Thyroid gland (tissue), 4 donors: ENCODE measurements around the gene YPEL5. TPM values are rescaled to one million over a fixed set of nuclear protein-coding genes. Genes with fewer than 3 reads are reported as not detected.

Source experiments
- DNase-seq, 2 donors: peaks; one replicate each; pipeline ENCODE4 v3.0.0-alpha.2; 2019
- H3K27ac ChIP-seq, 3 donors: fragments of 200-600 bp; sonication (generic); 1 replicate in 2 of 3; 2 replicates in 1 of 3; pipeline ENCODE4 v1.5.1; 2016 to 2019; ENCODE audit warnings: mild to moderate bottlenecking in 1 of 3, moderate library complexity in 1 of 3
- H3K27me3 ChIP-seq: fragments of 200-600 bp; sonication (generic); one replicate; pipeline ENCODE4 v1.5.1; 2019
- H3K36me3 ChIP-seq, 2 donors: fragments of 200-600 bp; sonication (generic); one replicate each; pipeline ENCODE4 v1.5.1; 2016 to 2019
- H3K4me1 ChIP-seq, 2 donors: fragments of 200-600 bp; sonication (generic); one replicate each; pipeline ENCODE4 v1.5.1; 2017 to 2019
- H3K4me3 ChIP-seq, 3 donors: fragments of 200-600 bp; sonication (generic); replicated peaks in 1 of 3; 1 replicate in 2 of 3; 2 replicates in 1 of 3; pipeline ENCODE4 v1.5.1; 2016; ENCODE audit warnings: mild to moderate bottlenecking in 1 of 3
- H3K9me3 ChIP-seq: fragments of 200-600 bp; sonication (generic); one replicate; pipeline ENCODE4 v1.5.1; 2017
- POLR2A ChIP-seq, 2 donors: fragments of 450-650 bp; IDR thresholded peaks; one replicate each; pipeline ENCODE4 v1.6.1; 2017; ENCODE audit warnings: antibody characterized with exemption in 2 of 2, mild to moderate bottlenecking in 2 of 2, moderate library complexity in 1 of 2
- WGBS, 2 donors: methylation state at CpG; one replicate each; pipeline ENCODE4 v1.1.5; 2017; 5-methylcytosine and 5-hydroxymethylcytosine counted together
- intact Hi-C: fragments of 100-400 bp; cut with DNase I; formaldehyde crosslinking; loops from one replicate; pipeline ENCODE4 v1.15.1; 2023
- total RNA-seq, 4 donors: library from RNA; depleted of rRNA; stranded (reverse); fragments of >200 nt; gene quantifications; one replicate each; pipeline ENCODE4 v1.2.3, GENCODE V29; 2016
- TF ChIP-seq, protein P1 (sequence below), 6 experiments: fragments of 200-600 bp in 3 of 6; fragments of 450-650 bp in 3 of 6; sonication (generic) in 3 of 6; IDR thresholded peaks; one replicate each; pipeline ENCODE4 v1.5.1; 2016 to 2019; ENCODE audit warnings: antibody characterized with exemption in 6 of 6, mild to moderate bottlenecking in 2 of 6, inconsistent platforms in 1 of 6, moderate library complexity in 1 of 6

YPEL5 gene
- total RNA-seq, 4 donors from 2014 or later: 74.7 to 129 (median 103) TPM

DNA sequence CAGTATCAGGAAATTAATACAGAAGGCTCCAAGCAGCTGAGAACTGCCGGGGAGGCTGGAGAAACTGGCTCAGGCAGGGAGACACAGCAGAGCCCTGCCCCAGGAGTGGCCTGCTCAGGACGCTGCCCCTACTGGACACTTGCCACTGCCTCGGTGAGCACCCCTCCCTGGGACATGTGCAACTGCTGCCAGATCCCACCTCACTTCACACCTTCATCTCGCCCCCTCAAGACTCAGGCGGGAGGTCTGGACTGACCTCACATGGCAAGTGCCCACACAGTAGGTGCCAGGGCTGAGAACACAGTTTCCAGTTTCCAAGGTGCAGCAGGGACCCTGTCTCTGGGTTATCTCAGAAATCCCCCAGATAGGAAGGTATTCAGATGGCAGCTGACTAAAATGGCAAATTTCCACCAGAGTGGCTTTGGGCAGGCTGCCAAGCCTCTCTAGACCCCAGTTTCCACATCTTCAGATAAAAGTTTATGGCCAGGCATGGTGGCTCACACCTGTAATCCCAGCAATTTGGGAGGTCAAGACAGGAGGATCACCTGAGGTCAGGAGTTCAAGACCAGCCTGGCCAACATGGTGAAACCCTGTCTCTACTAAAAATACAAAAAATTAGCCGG lies 50.9 kb downstream of the YPEL5 start:
- Histone ChIP-seq H3K27ac (no peak overlapping the region), H3K27me3 (no peaks in the 10 kb centered on the region), H3K4me3 (no peak overlapping the region), H3K36me3 (no peaks in the 10 kb centered on the region), H3K9me3 (no peaks in the 10 kb centered on the region), H3K4me1 (no peaks in the 10 kb centered on the region)
- DNase-seq: no peak
- 49 to 69% methylated on average over 4 to 5 of the region's 6 CpGs for WGBS, 2 donors
- intact Hi-C loops: loop anchor here (10.0 kb wide), 1 partner anchor 977 kb away; no protein-coding TSS in a partner anchor
- TF ChIP-seq POLR2A (IDR thresholded peaks at IDR 0.05): no peak
- TF ChIP-seq, protein P1, sequence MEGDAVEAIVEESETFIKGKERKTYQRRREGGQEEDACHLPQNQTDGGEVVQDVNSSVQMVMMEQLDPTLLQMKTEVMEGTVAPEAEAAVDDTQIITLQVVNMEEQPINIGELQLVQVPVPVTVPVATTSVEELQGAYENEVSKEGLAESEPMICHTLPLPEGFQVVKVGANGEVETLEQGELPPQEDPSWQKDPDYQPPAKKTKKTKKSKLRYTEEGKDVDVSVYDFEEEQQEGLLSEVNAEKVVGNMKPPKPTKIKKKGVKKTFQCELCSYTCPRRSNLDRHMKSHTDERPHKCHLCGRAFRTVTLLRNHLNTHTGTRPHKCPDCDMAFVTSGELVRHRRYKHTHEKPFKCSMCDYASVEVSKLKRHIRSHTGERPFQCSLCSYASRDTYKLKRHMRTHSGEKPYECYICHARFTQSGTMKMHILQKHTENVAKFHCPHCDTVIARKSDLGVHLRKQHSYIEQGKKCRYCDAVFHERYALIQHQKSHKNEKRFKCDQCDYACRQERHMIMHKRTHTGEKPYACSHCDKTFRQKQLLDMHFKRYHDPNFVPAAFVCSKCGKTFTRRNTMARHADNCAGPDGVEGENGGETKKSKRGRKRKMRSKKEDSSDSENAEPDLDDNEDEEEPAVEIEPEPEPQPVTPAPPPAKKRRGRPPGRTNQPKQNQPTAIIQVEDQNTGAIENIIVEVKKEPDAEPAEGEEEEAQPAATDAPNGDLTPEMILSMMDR (IDR thresholded peaks at IDR 0.05): no peak

DNA sequence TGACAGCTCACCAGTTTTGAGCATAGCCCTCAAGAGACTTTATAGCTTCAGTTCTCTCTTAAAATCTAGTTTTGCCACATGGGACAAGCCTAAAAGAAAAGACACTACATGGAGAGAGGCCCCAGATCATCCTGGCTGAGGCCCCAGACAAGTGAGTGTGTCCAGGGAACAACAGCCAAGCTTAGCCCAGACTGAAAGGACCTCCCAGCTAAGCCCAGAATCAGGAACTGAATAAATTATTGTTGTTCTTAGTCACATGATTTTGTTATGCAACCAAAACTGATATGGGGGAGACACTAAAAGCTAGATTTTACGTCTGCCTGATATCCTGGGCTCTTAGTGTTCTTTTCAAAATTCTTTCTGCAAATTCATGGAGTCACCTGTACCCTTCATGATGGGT lies 55.2 kb downstream of the YPEL5 start:
- no peak overlapping the region for H3K4me3 ChIP-seq
- 60 to 76% methylated on average over 1 of the region's 1 CpG for WGBS, 2 donors
- H3K4me1 ChIP-seq: no peaks in the 10 kb centered on the region
- TF ChIP-seq POLR2A (IDR thresholded peaks at IDR 0.05): no peak
- TF ChIP-seq, protein P1 (IDR thresholded peaks at IDR 0.05): no peak
- peak overlapping the region in 1 of 3 donors; percentile 24 for H3K27ac ChIP-seq
- no peaks in the 10 kb centered on the region for H3K9me3 ChIP-seq
- H3K36me3 ChIP-seq: no peaks in the 10 kb centered on the region
- no peaks in the 10 kb centered on the region for H3K27me3 ChIP-seq
- intact Hi-C loops: no loop called here
- DNase-seq: peak in 1 of 2 donors; percentile 23

DNA sequence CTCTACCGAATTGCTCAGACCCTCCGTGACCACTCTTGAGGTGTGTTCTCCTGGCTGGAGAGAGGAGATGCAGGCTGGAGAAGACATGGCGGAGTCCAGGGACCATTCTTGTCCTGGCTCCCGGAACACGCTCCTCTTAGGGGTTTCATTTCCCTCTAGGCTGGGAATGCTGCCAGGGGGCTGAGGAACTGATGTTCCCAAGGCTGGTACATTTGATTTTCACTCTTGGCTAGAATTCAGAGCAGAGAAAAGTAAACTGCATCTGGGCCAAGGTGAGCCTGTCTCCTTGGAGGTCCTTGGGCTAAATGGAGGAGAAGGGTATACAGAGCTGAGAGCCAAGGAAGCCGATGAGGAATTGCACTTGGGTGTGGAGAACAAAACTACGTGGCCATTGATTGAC lies 56.3 kb downstream of the YPEL5 start:
- 62 to 83% methylated on average over 7 of the region's 7 CpGs for WGBS, 2 donors

DNA sequence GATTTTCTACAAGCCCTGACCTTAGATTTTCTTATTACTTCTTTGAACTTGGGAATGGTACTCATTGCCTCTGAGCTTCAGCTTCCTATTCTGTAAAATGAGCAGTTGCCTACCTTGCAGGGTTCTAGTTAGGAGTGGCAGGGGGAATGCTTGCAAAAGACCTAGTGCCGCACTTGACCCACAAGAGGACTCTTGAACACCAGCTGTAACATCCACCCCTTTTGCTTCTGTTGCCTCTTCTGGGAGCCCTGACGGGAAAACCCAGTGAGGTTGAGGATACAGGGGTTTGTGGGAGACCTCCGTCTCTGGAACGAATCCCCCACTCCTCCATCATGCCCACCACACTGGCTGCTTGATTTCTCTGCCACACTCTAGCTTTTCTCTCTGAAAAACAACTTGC lies 57.5 kb downstream of the YPEL5 start:
- TF ChIP-seq POLR2A (IDR thresholded peaks at IDR 0.05): no peak
- TF ChIP-seq, protein P1 (IDR thresholded peaks at IDR 0.05): no peak
- peak; percentile 19 to 48 for DNase-seq
- intact Hi-C loops: no loop called here
- no peak overlapping the region for H3K27ac ChIP-seq
- 58 to 67% methylated on average over 4 of the region's 4 CpGs for WGBS, 2 donors
- no peaks in the 10 kb centered on the region for H3K27me3 ChIP-seq
- H3K36me3 ChIP-seq: no peaks in the 10 kb centered on the region
- H3K9me3 ChIP-seq: no peaks in the 10 kb centered on the region
- H3K4me3 ChIP-seq: no peak overlapping the region
- peaks cover 0 to 4% of the 10 kb centered on the region in 2 donors for H3K4me1 ChIP-seq

More for the DNA sequence above, 56.3 kb downstream of the YPEL5 start:
- DNase-seq: no peak
- H3K4me3 ChIP-seq: no peak overlapping the region
- H3K36me3 ChIP-seq: no peaks in the 10 kb centered on the region
- H3K27me3 ChIP-seq: no peaks in the 10 kb centered on the region
- H3K9me3 ChIP-seq: no peaks in the 10 kb centered on the region
- H3K4me1 ChIP-seq: no peaks in the 10 kb centered on the region
- TF ChIP-seq, protein P1 (IDR thresholded peaks at IDR 0.05): no peak
- no peak for TF ChIP-seq POLR2A (IDR thresholded peaks at IDR 0.05)
- intact Hi-C loops: no loop called here
- H3K27ac ChIP-seq: no peak overlapping the region

DNA sequence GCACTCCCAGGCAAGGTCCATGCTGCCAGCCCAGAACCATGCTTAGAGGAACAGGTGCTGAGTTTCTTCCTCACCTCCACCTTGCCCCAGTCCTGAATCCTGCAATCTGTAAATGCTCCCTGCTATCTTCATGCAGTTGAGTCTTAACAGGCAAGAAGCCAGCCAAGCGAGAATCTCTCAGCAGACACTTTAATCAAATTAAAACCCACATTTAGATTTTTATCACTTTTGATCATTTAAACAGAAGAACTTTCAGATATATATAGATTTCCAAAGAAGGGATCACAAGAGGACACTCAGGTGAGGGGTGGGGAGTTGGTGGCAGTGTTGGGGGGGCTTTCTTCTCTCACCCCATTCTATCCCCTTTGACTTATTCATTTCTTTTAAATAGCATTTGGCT lies 58.6 kb downstream of the YPEL5 start:
- no peak overlapping the region for H3K4me3 ChIP-seq
- TF ChIP-seq, protein P1 (IDR thresholded peaks at IDR 0.05): no peak
- no peak overlapping the region for H3K27ac ChIP-seq
- intact Hi-C loops: no loop called here
- H3K27me3 ChIP-seq: no peaks in the 10 kb centered on the region
- WGBS, 2 donors: 91 to 96% methylated on average over 1 of the region's 1 CpG
- peaks cover 0 to 4% of the 10 kb centered on the region in 2 donors for H3K4me1 ChIP-seq
- H3K9me3 ChIP-seq: no peaks in the 10 kb centered on the region
- no peaks in the 10 kb centered on the region for H3K36me3 ChIP-seq
- no peak for DNase-seq
